ENCODE results near the gene PRDM5. TPM values are rescaled to one million over a fixed set of nuclear protein-coding genes. Genes with fewer than 3 reads are reported as not detected.

PRDM5 gene
- total and polyA plus RNA-seq, 9 of the 15 experiments (the other 6 are each of a cell fraction or from before 2014, with no cell fraction given) = not detected

DNA sequence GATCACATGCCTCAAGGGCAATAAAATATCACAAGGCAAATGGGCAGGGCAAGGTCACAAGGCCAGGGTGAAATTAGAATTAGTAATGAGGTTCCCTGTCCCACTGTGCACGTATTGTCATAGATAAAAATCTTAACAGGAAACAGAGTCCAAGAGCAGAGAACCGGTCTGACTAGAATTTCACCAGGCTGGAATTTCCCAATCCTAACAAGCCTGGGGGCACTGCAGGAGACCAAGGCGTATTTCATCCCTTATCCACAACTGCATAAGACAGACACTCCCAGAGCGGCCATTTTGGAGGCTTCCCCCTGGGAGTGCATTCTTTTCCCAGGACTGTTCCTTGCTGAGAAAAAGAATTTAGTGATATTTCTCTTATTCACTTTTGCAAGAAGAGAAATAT is 25.9 kb upstream of the PRDM5 start:
- no peaks in the 10 kb centered on the region for H3K27me3 ChIP-seq (ENCODE audit: control insufficient read depth in 2 of 2, insufficient read depth in 2 of 2, low read length in 2 of 2)
- ATAC-seq (no peak), FAIRE-seq (no peak), DNase-seq (ENCODE audit: extremely low read depth in 1 of 4, low spot score in 3 of 4) (no peak)
- TF ChIP-seq ADNP (tag; IDR thresholded peaks at IDR 0.05) (no peak), CXXC5 (CRISPR knock-in tag; IDR thresholded peaks at IDR 0.05) (no peak), CAMTA2 (CRISPR knock-in tag; conservative IDR thresholded peaks at IDR 0.05) (no peak), ZBTB8A (IDR thresholded peaks at IDR 0.05; ENCODE audit: partially characterized antibody) (no peak), KLF6 (CRISPR knock-in tag; IDR thresholded peaks at IDR 0.05; ENCODE audit: borderline replicate concordance) (no peak), NBN (IDR thresholded peaks at IDR 0.05; ENCODE audit: low read depth) (no peak), PCBP2 (IDR thresholded peaks at IDR 0.05; ENCODE audit: low read depth, low read length, poor library complexity, severe bottlenecking) (no peak), ILK (tag; IDR thresholded peaks at IDR 0.05; ENCODE audit: borderline replicate concordance, low read depth) (no peak), ZBTB1 (CRISPR knock-in tag; IDR thresholded peaks at IDR 0.05; ENCODE audit: borderline replicate concordance, low read depth) (no peak), SNRNP70 (optimal IDR thresholded peaks at IDR 0.05; ENCODE audit: low read depth, low read length) (no peak), ZNF212 (CRISPR knock-in tag; IDR thresholded peaks at IDR 0.05) (no peak), TARDBP (IDR thresholded peaks at IDR 0.05) (no peak), KDM5B (IDR thresholded peaks at IDR 0.05; ENCODE audit: insufficient replicate concordance, low read depth, low read length) (no peak)
- TF ChIP-seq, protein P1, sequence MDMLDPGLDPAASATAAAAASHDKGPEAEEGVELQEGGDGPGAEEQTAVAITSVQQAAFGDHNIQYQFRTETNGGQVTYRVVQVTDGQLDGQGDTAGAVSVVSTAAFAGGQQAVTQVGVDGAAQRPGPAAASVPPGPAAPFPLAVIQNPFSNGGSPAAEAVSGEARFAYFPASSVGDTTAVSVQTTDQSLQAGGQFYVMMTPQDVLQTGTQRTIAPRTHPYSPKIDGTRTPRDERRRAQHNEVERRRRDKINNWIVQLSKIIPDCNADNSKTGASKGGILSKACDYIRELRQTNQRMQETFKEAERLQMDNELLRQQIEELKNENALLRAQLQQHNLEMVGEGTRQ (CRISPR knock-in tag; IDR thresholded peaks at IDR 0.05) = no peak
- TF ChIP-seq, protein P2, sequence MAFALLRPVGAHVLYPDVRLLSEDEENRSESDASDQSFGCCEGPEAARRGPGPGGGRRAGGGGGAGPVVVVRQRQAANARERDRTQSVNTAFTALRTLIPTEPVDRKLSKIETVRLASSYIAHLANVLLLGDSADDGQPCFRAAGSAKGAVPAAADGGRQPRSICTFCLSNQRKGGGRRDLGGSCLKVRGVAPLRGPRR (CRISPR knock-in tag; IDR thresholded peaks at IDR 0.05) = no peak
- ChIA-PET POLR2A (no interaction called here), CTCF (ENCODE audit: low intra/inter-chr PET ratio) (no interaction called here)
- no peaks in the 10 kb centered on the region for H3K79me2 ChIP-seq (ENCODE audit: control insufficient read depth, insufficient read depth, low read length)
- H3K4me2 ChIP-seq (ENCODE audit: insufficient read depth, low read length) = no peak overlapping the region
- no TSS peak for BruUV-seq (replicated peaks)
- H3K9me3 ChIP-seq (replicated peaks; ENCODE audit: control insufficient read depth, insufficient read depth, low read depth, low read length) = no peaks in the 10 kb centered on the region
- H3K9me1 ChIP-seq (ENCODE audit: control insufficient read depth, insufficient read depth, low read length) = no peaks in the 10 kb centered on the region
- H4K20me1 ChIP-seq (replicated peaks; ENCODE audit: control insufficient read depth, insufficient read depth, low read length) = no peaks in the 10 kb centered on the region
- 3% methylated on average over 4 of the region's 4 CpGs for WGBS (ENCODE audit: insufficient coverage, low coverage, missing lambda C conversion rate)
- in situ Hi-C loops (cut with MboI) (no loop called here), intact Hi-C loops (cut with micrococcal nuclease) (no loop called here)
- H3K27ac ChIP-seq (ENCODE audit: extremely low read depth, low read depth, low read length) = no peak overlapping the region
- H3K9ac ChIP-seq (ENCODE audit: insufficient read depth in 1 of 2, low read depth in 2 of 2, low read length in 2 of 2) = no peak overlapping the region
- no peaks in the 10 kb centered on the region for H3K36me3 ChIP-seq (ENCODE audit: control insufficient read depth, insufficient read depth, low read length)
- no peaks in the 10 kb centered on the region for H3K4me1 ChIP-seq (replicated peaks in 1 of 2; ENCODE audit: control insufficient read depth in 2 of 2, insufficient read depth in 2 of 2, low read length in 2 of 2)
- H3K4me3 ChIP-seq = no peak overlapping the region
- H2AFZ ChIP-seq (ENCODE audit: low read depth, low read length) = no peak overlapping the region
